ENCODE data around the gene KIF3B.

DNA sequence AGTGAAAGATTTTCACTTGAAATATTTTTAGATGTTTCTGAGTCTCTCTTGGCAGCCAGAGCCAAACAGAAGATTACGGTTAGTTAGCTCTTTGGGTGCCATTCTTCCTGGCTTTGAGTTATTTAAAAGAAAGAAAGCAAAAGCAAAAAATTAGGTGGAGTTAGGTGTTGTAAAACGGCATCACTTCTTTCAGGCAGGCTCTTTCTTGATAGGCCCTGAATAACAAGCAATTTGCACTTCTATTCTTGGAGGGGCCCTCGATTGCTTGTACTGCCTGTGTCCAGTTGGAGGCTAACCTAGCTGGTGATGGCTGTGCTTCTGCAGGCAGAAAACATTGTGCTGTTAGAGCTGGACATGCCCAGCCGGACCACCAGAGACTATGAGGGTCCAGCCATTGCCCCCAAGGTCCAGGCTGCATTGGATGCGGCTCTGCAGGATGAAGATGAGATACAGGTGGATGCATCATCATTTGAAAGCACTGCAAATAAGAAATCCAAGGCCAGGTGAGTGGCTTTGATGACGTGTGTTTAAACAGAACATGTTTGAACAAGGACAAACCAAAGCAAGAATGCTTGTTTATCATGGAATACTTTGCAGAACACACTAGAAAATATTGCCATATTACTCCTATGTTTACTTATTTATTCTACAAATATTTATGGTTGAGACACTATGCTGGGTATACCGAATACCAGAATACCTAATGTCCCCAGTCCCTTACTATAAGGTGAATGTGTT, 52.5 kb downstream of the KIF3B start:
- TF ChIP-seq FOXA1 (IDR thresholded peaks at IDR 0.05) (no peak), SUZ12 (IDR thresholded peaks at IDR 0.05) (no peak), BHLHE40 (IDR thresholded peaks at IDR 0.05; ENCODE audit: borderline replicate concordance) (no peak), TARDBP (IDR thresholded peaks at IDR 0.05) (no peak), SP1 (IDR thresholded peaks at IDR 0.05) (no peak), FOXM1 (IDR thresholded peaks at IDR 0.05; ENCODE audit: borderline replicate concordance) (no peak), CTBP1 (IDR thresholded peaks at IDR 0.05; ENCODE audit: borderline replicate concordance) (no peak), FOXK2 (IDR thresholded peaks at IDR 0.05) (no peak), ARNT (IDR thresholded peaks at IDR 0.05) (no peak), HDGF (IDR thresholded peaks at IDR 0.05; ENCODE audit: borderline replicate concordance) (no peak), LEF1 (IDR thresholded peaks at IDR 0.05; ENCODE audit: borderline replicate concordance) (no peak), ELF4 (IDR thresholded peaks at IDR 0.05) (no peak), ZNF384 (IDR thresholded peaks at IDR 0.05) (no peak)

All from HEK293T (cell line).